Neural progenitor cell (in vitro differentiated cells): ENCODE results near the gene SMYD3. TPM values are rescaled to one million over a fixed set of nuclear protein-coding genes. Genes with fewer than 3 reads are reported as not detected.

ENCODE experiments used
- DNase-seq: peaks from one replicate; pipeline ENCODE4 v3.0.0-alpha.2; 2016; ENCODE audit warnings: low spot score
- H2AFZ ChIP-seq: fragments of 200-600 bp; sonication (generic); replicated peaks from 2 replicates; pipeline ENCODE4 v1.6.1; 2016; ENCODE audit warnings: antibody characterized with exemption
- H3F3A ChIP-seq: fragments of 200-600 bp; sonication (generic); 2 replicates; pipeline ENCODE4 v1.6.1; 2016; ENCODE audit warnings: antibody characterized with exemption, low read depth
- H3K27ac ChIP-seq: fragments of 200-600 bp; sonication (generic); 2 replicates; pipeline ENCODE4 v1.5.1; 2016; ENCODE audit warnings: mild to moderate bottlenecking
- H3K27me3 ChIP-seq: fragments of 200-600 bp; sonication (generic); 2 replicates; pipeline ENCODE4 v1.6.1; 2016; ENCODE audit warnings: mild to moderate bottlenecking, moderate library complexity
- H3K36me3 ChIP-seq: fragments of 200-600 bp; sonication (generic); 2 replicates; pipeline ENCODE4 v1.5.1; 2016
- H3K4me1 ChIP-seq: fragments of 200-600 bp; sonication (generic); 2 replicates; pipeline ENCODE4 v1.6.1; 2016; ENCODE audit warnings: mixed run types
- H3K4me2 ChIP-seq: fragments of 200-600 bp; sonication (generic); 2 replicates; pipeline ENCODE4 v1.6.1; 2016
- H3K4me3 ChIP-seq: fragments of 200-600 bp; sonication (generic); 2 replicates; pipeline ENCODE4 v1.5.1; 2016
- H3K79me2 ChIP-seq: fragments of 200-600 bp; sonication (generic); 2 replicates; pipeline ENCODE4 v1.6.1; 2016; ENCODE audit warnings: low read depth
- H3K9ac ChIP-seq: fragments of 200-600 bp; sonication (generic); 2 replicates; pipeline ENCODE4 v1.6.1; 2016
- H3K9me3 ChIP-seq: fragments of 200-600 bp; sonication (generic); 2 replicates; pipeline ENCODE4 v1.5.1; 2016; ENCODE audit warnings: low read depth
- H4K20me1 ChIP-seq: fragments of 200-600 bp; sonication (generic); 2 replicates; pipeline ENCODE4 v1.6.1; 2016; ENCODE audit warnings: low read depth
- H3K27ac Mint-ChIP-seq: 3 replicates; pipeline ENCODE4 v1.8.0; 2021; ENCODE audit warnings: mixed read lengths
- H3K27me3 Mint-ChIP-seq: 2 replicates; pipeline ENCODE4 v1.8.0; 2022; ENCODE audit warnings: low read depth, mild to moderate bottlenecking, inconsistent platforms, moderate library complexity, mixed read lengths; ENCODE audit not compliant: insufficient read depth
- H3K36me3 Mint-ChIP-seq: 3 replicates; pipeline ENCODE4 v1.8.0; 2021; ENCODE audit warnings: mixed read lengths
- H3K4me1 Mint-ChIP-seq: 3 replicates; pipeline ENCODE4 v1.8.0; 2021; ENCODE audit warnings: mixed read lengths
- H3K4me3 Mint-ChIP-seq: 3 replicates; pipeline ENCODE4 v1.8.0; 2021; ENCODE audit warnings: mild to moderate bottlenecking, moderate library complexity, mixed read lengths
- H3K9me3 Mint-ChIP-seq: 3 replicates; pipeline ENCODE4 v1.8.0; 2020; ENCODE audit warnings: mixed read lengths
- EZH2 ChIP-seq: fragments of 200-600 bp; sonication (generic); IDR thresholded peaks from 2 replicates; pipeline ENCODE4 v1.6.1; 2017; ENCODE audit warnings: antibody characterized with exemption, mild to moderate bottlenecking, moderate library complexity
- EZH2phosphoT487 ChIP-seq: fragments of 200-600 bp; sonication (generic); IDR thresholded peaks from 2 replicates; pipeline ENCODE4 v1.6.1; 2017; ENCODE audit warnings: antibody characterized with exemption
- total RNA-seq: library from RNA; depleted of rRNA; stranded (reverse); fragments of >200 nt; gene quantifications from 2 replicates; pipeline ENCODE4 v1.2.3, GENCODE V29; 2015; ENCODE audit warnings: low replicate concordance
- TF ChIP-seq, protein P1 (sequence below): fragments of 200-600 bp; sonication (generic); IDR thresholded peaks from 2 replicates; pipeline ENCODE4 v1.5.1; 2017; ENCODE audit warnings: antibody characterized with exemption, mild to moderate bottlenecking

SMYD3 gene
- total RNA-seq, 1 donor from 2014 or later, result 43.2 TPM

DNA sequence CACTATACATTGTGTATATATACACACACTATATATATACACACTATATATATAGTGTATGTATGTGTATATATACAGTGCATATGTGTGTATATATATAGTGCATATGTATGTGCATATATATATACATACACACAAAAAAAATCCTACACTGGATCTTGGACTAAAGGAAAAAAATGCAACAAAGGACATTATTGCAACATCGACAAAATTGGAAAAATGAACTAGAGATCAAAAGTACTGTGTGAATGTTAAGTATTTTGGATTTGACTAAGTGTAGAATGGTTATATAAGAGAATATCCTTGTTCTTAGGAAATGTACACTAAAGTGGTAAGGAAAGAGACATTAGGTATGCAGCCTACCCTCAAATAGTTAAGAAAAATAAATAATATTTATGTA lies 36.5 kb downstream of the SMYD3 start:
- Histone ChIP-seq H3K4me1 (no peaks in the 10 kb centered on the region), H3K27ac (no peak overlapping the region), H3K9ac (no peak overlapping the region), H3K27me3 (no peaks in the 10 kb centered on the region), H4K20me1 (no peaks in the 10 kb centered on the region), H2AFZ (no peak overlapping the region), H3K9me3 (no peaks in the 10 kb centered on the region), H3K4me3 (no peak overlapping the region), H3K4me2 (no peak overlapping the region), H3F3A (no peaks in the 10 kb centered on the region), H3K79me2 (peaks cover 5% of the 10 kb centered on the region), H3K36me3 (no peaks in the 10 kb centered on the region)
- Mint-ChIP-seq H3K36me3 (no peaks in the 10 kb centered on the region), H3K4me3 (no peak overlapping the region), H3K27ac (no peak overlapping the region), H3K27me3 (no peaks in the 10 kb centered on the region), H3K4me1 (no peaks in the 10 kb centered on the region), H3K9me3 (no peaks in the 10 kb centered on the region)
- DNase-seq, result no peak
- TF ChIP-seq EZH2phosphoT487 (no peak), EZH2 (no peak)
- TF ChIP-seq, protein P1, sequence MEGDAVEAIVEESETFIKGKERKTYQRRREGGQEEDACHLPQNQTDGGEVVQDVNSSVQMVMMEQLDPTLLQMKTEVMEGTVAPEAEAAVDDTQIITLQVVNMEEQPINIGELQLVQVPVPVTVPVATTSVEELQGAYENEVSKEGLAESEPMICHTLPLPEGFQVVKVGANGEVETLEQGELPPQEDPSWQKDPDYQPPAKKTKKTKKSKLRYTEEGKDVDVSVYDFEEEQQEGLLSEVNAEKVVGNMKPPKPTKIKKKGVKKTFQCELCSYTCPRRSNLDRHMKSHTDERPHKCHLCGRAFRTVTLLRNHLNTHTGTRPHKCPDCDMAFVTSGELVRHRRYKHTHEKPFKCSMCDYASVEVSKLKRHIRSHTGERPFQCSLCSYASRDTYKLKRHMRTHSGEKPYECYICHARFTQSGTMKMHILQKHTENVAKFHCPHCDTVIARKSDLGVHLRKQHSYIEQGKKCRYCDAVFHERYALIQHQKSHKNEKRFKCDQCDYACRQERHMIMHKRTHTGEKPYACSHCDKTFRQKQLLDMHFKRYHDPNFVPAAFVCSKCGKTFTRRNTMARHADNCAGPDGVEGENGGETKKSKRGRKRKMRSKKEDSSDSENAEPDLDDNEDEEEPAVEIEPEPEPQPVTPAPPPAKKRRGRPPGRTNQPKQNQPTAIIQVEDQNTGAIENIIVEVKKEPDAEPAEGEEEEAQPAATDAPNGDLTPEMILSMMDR, result no peak

DNA sequence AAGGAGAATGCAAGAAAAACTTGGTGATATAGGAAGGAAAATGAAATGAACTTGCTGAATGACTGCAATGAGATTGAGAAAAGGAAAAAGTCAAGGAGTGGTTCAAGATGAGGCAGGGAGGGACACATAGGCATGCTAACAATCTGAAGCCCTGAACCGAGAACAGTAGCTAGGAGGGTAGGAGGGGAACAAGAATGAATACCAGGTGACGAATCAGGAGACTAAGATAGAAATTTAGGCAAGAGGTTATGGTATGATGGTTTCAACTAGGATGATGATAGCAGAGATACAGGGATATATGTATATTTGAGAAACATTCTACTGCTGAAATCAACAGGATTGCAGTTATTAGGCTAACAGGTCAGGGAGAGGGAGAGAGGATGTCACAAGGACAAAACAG lies 44.1 kb downstream of the SMYD3 start:
- no peak overlapping the region for H3K4me3 Mint-ChIP-seq
- no peaks in the 10 kb centered on the region for H3F3A ChIP-seq
- peaks cover 4% of the 10 kb centered on the region for H3K9me3 Mint-ChIP-seq

DNA sequence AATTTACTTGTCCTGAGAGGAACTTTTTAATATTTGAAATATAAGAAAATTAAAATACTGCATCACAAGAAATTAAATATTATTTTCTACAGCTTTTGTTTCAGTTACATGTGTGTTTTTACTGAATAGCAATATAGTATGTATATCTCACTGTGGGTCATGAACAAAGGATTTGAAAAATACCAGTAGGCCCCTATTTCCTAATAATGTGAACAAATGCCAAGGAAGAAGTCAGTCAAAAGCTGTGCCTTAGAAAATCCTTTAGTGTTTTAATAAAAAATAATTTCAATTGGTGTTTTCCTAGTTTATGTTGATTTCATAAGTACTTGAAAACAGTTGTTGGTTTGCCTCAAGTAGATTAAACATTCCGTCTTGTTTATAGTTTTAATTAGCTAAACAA lies 46.7 kb downstream of the SMYD3 start:
- no peak for DNase-seq
- Histone ChIP-seq H3K27ac (no peak overlapping the region), H3K9me3 (no peaks in the 10 kb centered on the region), H3F3A (no peaks in the 10 kb centered on the region), H3K27me3 (no peaks in the 10 kb centered on the region), H3K4me3 (no peak overlapping the region), H3K4me1 (peaks cover 5% of the 10 kb centered on the region), H4K20me1 (no peaks in the 10 kb centered on the region), H2AFZ (no peak overlapping the region), H3K79me2 (no peaks in the 10 kb centered on the region), H3K9ac (no peak overlapping the region), H3K36me3 (no peaks in the 10 kb centered on the region), H3K4me2 (no peak overlapping the region)
- Mint-ChIP-seq H3K36me3 (peaks cover 3% of the 10 kb centered on the region), H3K27ac (no peak overlapping the region), H3K9me3 (peaks cover 6% of the 10 kb centered on the region), H3K4me1 (peaks cover 2% of the 10 kb centered on the region), H3K27me3 (peaks cover 2% of the 10 kb centered on the region), H3K4me3 (no peak overlapping the region)
- TF ChIP-seq EZH2 (no peak), EZH2phosphoT487 (no peak)
- TF ChIP-seq, protein P1, result no peak

More for the DNA sequence above, 44.1 kb downstream of the SMYD3 start:
- Histone ChIP-seq H3K4me3 (no peak overlapping the region), H3K27ac (no peak overlapping the region), H3K36me3 (no peaks in the 10 kb centered on the region), H3K4me2 (no peak overlapping the region), H3K9me3 (no peaks in the 10 kb centered on the region), H3K4me1 (peaks cover 5% of the 10 kb centered on the region), H3K79me2 (peaks cover 5% of the 10 kb centered on the region), H3K9ac (no peak overlapping the region), H3K27me3 (no peaks in the 10 kb centered on the region), H2AFZ (no peak overlapping the region), H4K20me1 (no peaks in the 10 kb centered on the region)
- DNase-seq, result no peak
- Mint-ChIP-seq H3K27ac (no peak overlapping the region), H3K27me3 (peaks cover 2% of the 10 kb centered on the region), H3K4me1 (peaks cover 1% of the 10 kb centered on the region), H3K36me3 (peaks cover 2% of the 10 kb centered on the region)
- TF ChIP-seq EZH2 (no peak), EZH2phosphoT487 (no peak)
- TF ChIP-seq, protein P1, result no peak
